ENCODE results near the gene GALNT7.

The GALNT7 gene

DNA sequence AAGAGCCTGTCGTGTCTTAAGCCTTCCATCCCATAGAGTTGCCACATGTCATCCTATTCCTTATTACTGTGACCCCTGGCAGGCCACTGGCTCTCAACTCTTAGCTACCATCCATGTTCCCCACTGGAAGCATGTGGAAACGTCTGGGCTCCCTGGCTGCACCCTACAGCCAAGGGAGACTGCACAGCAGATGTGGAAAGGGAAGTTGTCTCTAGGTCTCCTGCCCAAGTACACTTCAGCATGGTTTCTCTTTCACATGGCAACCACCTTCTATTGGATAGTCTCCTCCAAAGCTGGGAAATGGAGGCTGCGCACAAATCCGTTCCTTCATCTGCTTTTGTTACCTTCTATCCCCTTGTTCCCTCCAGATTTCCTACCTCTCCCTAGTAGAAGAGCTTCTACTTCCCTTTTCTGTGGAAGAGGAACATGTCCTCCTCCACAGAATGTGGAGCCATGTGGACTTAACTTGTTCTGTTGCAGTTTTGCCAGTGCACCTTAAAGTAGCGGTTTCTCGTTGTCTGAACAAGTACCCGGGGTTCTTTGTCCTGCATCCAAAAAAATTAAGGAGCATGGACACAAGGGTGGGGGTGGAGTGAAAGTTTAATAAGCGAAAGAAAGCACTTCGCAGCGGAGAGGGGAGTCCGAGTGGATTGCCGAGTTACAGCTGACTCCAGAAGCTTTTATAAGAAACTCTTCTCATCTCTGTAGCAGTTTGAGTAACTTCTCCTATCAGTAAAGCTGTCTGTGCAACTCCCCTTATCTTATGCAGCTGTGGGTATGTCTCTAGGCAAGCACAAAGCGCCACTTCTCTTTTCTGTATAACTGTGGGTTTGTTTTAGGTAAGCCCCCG, 113.0 kb downstream of the GALNT7 start:
- Histone ChIP-seq H3K9ac (no peak overlapping the region), H4K20me1 (peaks cover 88% of the 10 kb centered on the region), H3K9me3 (peaks cover 20% of the 10 kb centered on the region), H3K36me3 (peaks cover 59% of the 10 kb centered on the region), H3K4me2 (no peak overlapping the region), H3K27ac (no peak overlapping the region), H3K4me3 (no peak overlapping the region), H3K27me3 (no peaks in the 10 kb centered on the region), H3K4me1 (peaks cover 16% of the 10 kb centered on the region)
- no peak for TF ChIP-seq Cebpa-rat (IDR thresholded peaks at IDR 0.05)

DNA sequence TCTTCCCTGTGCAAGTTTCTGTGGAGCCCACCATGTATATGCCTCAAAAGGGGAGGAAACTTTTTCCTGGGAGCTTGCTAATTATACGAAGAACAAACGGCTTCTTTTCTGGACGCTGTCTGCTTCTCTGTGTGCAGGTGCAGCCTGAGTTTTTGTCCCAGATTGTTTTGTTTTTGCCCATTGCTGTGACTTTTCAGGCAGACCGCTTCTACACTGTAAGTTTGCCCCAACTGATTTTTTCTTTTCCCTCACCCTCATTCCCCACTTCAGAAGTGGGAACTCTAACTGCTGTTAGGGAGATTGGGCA, 113.6 kb downstream of the GALNT7 start:
- H3K27me3 ChIP-seq, result no peaks in the 10 kb centered on the region
- no peak overlapping the region for H3K27ac ChIP-seq
- H3K4me1 ChIP-seq, result peaks cover 16% of the 10 kb centered on the region
- no peak overlapping the region for H3K9ac ChIP-seq
- peaks cover 85% of the 10 kb centered on the region for H4K20me1 ChIP-seq
- H3K9me3 ChIP-seq, result peaks cover 26% of the 10 kb centered on the region
- no peak for TF ChIP-seq Cebpa-rat (IDR thresholded peaks at IDR 0.05)
- H3K4me2 ChIP-seq, result no peak overlapping the region
- H3K4me3 ChIP-seq, result no peak overlapping the region
- peaks cover 63% of the 10 kb centered on the region for H3K36me3 ChIP-seq

DNA sequence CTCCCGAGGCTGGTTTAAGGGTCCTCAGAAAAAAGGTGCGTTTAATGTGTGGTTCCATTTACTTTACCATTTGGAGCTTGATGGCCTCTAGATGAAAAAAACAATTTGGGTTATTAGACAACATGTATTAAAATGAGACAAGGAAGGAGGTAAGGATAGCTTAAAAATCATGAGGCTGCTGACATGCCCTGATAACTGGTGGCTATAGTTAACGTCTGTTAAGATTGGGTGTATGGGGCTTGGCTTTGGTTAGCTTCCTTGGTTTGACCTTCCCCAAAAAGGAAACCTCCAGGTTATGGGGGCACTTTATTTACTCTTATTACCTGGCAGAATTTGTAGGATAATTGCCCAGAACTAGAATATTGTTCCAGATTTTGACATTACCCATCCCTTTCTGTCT, 114.0 kb downstream of the GALNT7 start:
- peaks cover 84% of the 10 kb centered on the region for H4K20me1 ChIP-seq
- TF ChIP-seq Cebpa-rat (IDR thresholded peaks at IDR 0.05), result no peak
- peaks cover 16% of the 10 kb centered on the region for H3K4me1 ChIP-seq
- H3K4me3 ChIP-seq, result no peak overlapping the region
- peaks cover 65% of the 10 kb centered on the region for H3K36me3 ChIP-seq
- no peak overlapping the region for H3K9ac ChIP-seq
- no peaks in the 10 kb centered on the region for H3K27me3 ChIP-seq
- H3K9me3 ChIP-seq, result peaks cover 30% of the 10 kb centered on the region
- no peak overlapping the region for H3K27ac ChIP-seq
- H3K4me2 ChIP-seq, result no peak overlapping the region

DNA sequence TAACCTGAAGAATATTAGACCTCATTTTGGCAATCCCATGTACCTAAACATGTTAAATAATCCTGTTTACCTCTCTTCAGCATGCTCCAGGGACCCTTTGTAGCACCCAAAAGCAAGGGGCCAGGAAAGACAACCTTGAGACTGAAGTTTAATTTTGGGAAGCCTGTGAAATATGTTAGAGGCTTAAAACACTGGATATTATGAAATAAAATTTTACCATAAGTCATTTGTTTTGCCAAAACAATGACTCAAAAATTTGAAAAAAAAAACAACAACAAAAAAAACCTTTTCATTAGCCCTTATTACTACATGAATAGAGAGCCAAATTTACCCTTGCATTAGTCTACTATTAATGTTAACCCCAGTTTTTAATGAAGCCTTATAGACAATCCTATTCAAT, 115.9 kb downstream of the GALNT7 start:
- H3K4me3 ChIP-seq, result no peak overlapping the region
- H3K36me3 ChIP-seq, result peaks cover 68% of the 10 kb centered on the region
- no peak overlapping the region for H3K9ac ChIP-seq
- no peak for TF ChIP-seq Cebpa-rat (IDR thresholded peaks at IDR 0.05)
- no peak overlapping the region for H3K4me2 ChIP-seq
- peaks cover 16% of the 10 kb centered on the region for H3K4me1 ChIP-seq
- no peak overlapping the region for H3K27ac ChIP-seq
- H3K27me3 ChIP-seq, result no peaks in the 10 kb centered on the region
- H3K9me3 ChIP-seq, result peaks cover 34% of the 10 kb centered on the region
- H4K20me1 ChIP-seq, result peaks cover 84% of the 10 kb centered on the region

DNA sequence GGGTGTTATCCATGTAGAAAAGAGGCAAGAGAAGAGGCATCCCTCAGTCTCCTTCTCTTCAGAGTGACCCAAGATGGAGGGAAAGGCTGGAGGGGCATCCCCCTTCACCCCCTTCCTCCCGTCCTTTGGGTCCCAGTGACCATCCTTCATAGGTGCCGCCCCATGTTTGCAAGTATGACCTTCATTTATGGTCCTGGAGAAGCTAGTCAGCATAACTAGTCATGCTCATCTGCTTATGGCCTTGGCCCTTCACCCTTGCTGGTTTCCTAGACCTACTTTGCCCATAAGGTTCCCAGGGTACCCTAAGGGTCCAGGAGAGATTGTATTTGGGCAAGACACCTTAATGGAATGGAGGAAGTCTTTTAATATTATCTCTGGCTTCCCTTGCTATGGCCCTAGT, 118.9 kb downstream of the GALNT7 start:
- Histone ChIP-seq H3K27ac (no peak overlapping the region), H3K4me1 (peaks cover 1% of the 10 kb centered on the region; the same call in 1 of the 2 replicates), H3K4me2 (no peak overlapping the region), H3K9ac (no peak overlapping the region), H3K36me3 (peaks cover 53% of the 10 kb centered on the region), H4K20me1 (peaks cover 85% of the 10 kb centered on the region), H3K4me3 (no peak overlapping the region), H3K27me3 (no peaks in the 10 kb centered on the region), H3K9me3 (peaks cover 32% of the 10 kb centered on the region)
- no peak for TF ChIP-seq Cebpa-rat (IDR thresholded peaks at IDR 0.05)

DNA sequence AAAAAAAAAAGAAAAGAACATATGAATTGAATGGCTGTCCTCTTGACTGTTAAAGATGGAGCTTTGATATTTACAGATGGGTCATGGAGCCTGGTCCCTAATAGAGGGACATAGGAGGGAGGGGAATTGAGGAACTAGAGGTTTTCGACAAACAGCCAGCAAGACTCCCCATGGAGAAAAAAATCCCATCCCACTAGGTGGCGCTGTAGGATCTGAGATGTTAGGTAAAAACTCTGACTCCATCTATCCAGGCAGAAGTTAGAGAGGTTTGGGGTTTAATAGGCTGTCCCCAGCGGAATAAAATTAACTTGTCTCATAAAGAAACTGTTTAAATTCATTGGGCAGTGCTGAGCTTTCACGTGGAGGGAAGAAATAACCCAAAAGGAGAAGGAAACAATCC, 119.7 kb downstream of the GALNT7 start:
- no peaks in the 10 kb centered on the region for H3K4me1 ChIP-seq
- H3K27ac ChIP-seq, result no peak overlapping the region
- TF ChIP-seq Cebpa-rat (IDR thresholded peaks at IDR 0.05), result no peak
- H4K20me1 ChIP-seq, result peaks cover 82% of the 10 kb centered on the region
- H3K9ac ChIP-seq, result no peak overlapping the region
- H3K4me2 ChIP-seq, result no peak overlapping the region
- H3K36me3 ChIP-seq, result peaks cover 48% of the 10 kb centered on the region
- peaks cover 31% of the 10 kb centered on the region for H3K9me3 ChIP-seq
- no peak overlapping the region for H3K4me3 ChIP-seq
- no peaks in the 10 kb centered on the region for H3K27me3 ChIP-seq

DNA sequence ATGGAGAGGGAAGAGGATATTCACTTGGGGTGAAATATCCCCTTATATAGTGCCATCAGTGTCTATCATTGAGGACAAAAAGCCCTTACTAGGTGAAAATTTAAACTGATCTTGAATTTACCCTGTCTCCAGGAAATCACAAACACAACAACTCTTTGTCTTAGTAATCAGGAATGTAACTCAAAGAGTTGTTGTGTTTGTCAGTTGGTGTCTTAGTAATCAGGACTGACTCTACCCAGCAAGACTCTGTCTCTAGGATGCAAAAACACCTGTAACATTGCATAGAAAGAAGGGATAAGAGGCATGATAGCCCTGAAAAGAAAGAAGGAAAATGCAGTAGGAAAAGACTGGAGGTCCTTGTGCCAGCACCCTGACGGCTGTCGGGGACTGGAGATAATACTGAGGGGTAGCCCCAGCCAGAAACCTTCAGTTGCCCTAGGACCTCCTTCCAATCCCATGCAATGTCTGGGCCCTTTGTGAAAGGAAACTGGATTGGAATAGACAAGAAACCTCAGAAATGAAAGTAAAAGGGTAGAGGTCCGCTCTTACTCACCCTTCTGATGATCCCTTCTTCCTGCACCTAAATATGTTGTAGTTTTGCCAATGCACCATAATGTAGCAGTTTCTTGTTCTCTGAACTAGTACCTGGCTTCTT, 120.2 kb downstream of the GALNT7 start:
- Histone ChIP-seq H3K4me2 (no peak overlapping the region), H4K20me1 (peaks cover 82% of the 10 kb centered on the region), H3K9me3 (peaks cover 31% of the 10 kb centered on the region), H3K27me3 (no peaks in the 10 kb centered on the region), H3K4me3 (no peak overlapping the region), H3K36me3 (peaks cover 50% of the 10 kb centered on the region), H3K4me1 (no peaks in the 10 kb centered on the region), H3K27ac (no peak overlapping the region), H3K9ac (no peak overlapping the region)
- TF ChIP-seq Cebpa-rat (IDR thresholded peaks at IDR 0.05), result no peak

DNA sequence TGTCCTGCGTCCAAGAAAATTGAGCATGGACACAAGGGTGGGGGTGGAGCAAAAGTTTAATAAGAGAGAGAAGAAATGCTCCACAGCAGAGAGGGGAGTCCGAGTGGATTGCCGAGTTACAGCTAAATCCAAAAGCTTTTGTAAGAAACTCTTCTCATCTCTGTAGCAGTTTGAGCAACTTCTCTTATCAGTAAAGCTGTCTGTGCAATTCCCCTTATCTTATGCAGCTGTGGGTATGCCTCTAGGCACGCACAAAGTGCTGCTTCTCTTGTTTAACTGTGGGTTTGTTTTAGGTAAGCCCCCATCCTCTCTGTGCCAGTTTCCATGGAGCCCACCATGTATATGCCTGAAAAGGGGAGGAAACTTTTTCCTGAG, 120.7 kb downstream of the GALNT7 start:
- H3K27ac ChIP-seq, result no peak overlapping the region
- H4K20me1 ChIP-seq, result peaks cover 82% of the 10 kb centered on the region
- H3K4me2 ChIP-seq, result no peak overlapping the region
- H3K9me3 ChIP-seq, result peaks cover 31% of the 10 kb centered on the region
- TF ChIP-seq Cebpa-rat (IDR thresholded peaks at IDR 0.05), result no peak
- H3K36me3 ChIP-seq, result peaks cover 50% of the 10 kb centered on the region
- no peaks in the 10 kb centered on the region for H3K4me1 ChIP-seq
- H3K4me3 ChIP-seq, result no peak overlapping the region
- no peak overlapping the region for H3K9ac ChIP-seq
- no peaks in the 10 kb centered on the region for H3K27me3 ChIP-seq

DNA sequence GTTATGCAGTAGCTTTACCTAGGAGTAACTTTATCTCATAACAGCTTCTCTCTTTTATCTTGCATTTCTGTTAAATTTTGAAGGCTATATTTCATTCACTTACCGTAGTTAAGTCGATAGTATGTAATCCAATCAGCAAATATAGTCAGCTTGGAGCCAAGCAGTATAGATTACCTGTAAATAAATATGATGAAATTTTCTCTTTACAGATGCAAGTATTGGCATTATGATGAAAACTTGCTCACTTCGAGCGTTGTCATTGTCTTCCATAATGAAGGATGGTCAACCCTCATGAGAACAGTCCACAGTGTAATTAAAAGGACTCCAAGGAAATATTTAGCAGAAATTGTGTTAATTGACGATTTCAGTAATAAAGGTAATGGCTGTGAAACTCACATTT, 123.3 kb downstream of the GALNT7 start:
- Histone ChIP-seq H3K9me3 (peaks cover 11% of the 10 kb centered on the region), H3K9ac (no peak overlapping the region), H3K4me2 (no peak overlapping the region), H3K36me3 (peaks cover 48% of the 10 kb centered on the region), H3K27me3 (no peaks in the 10 kb centered on the region), H3K27ac (no peak overlapping the region), H3K4me1 (no peaks in the 10 kb centered on the region), H4K20me1 (peaks cover 82% of the 10 kb centered on the region), H3K4me3 (no peak overlapping the region)
- no peak for TF ChIP-seq Cebpa-rat (IDR thresholded peaks at IDR 0.05)

DNA sequence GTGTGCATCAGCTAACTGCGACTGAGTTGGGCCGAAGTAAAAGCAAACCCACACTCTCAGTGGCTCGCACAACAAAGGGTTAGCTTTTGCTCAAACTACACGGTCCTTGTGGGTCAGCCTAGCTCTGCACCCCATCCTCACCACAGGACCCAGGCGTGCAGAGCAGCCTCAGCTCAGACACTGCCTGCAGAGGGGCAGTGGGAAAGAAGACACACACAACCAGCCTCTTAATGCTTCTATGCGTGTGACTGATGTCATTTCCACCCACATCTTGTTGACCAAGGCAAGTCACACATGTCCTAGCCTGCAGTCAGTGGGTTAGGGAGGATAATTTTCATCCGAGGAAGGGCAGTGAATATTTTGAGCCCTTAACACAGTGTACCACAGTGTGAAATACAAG, 125.1 kb downstream of the GALNT7 start:
- H3K27ac ChIP-seq, result no peak overlapping the region
- no peak overlapping the region for H3K4me2 ChIP-seq
- no peaks in the 10 kb centered on the region for H3K27me3 ChIP-seq
- peaks cover 55% of the 10 kb centered on the region for H3K36me3 ChIP-seq
- TF ChIP-seq Cebpa-rat (IDR thresholded peaks at IDR 0.05), result no peak
- H3K9me3 ChIP-seq, result no peaks in the 10 kb centered on the region
- H3K4me1 ChIP-seq, result no peaks in the 10 kb centered on the region
- H3K9ac ChIP-seq, result no peak overlapping the region
- peaks cover 83% of the 10 kb centered on the region for H4K20me1 ChIP-seq
- no peak overlapping the region for H3K4me3 ChIP-seq
